Stimulated activated CD8-positive, alpha-beta memory T cell treated with anti-CD3 and anti-CD28 coated beads, Interleukin-12 subunit alpha, Interleukin-12 subunit beta, amount 100 ng/mL, for 1 hour (primary cell): ENCODE measurements around the gene MAN1B1.

Source experiments
- DNase-seq: peaks from one replicate; pipeline ENCODE4 v3.0.0-alpha.2; 2020; ENCODE audit warnings: low read depth

Gene MAN1B1

DNA sequence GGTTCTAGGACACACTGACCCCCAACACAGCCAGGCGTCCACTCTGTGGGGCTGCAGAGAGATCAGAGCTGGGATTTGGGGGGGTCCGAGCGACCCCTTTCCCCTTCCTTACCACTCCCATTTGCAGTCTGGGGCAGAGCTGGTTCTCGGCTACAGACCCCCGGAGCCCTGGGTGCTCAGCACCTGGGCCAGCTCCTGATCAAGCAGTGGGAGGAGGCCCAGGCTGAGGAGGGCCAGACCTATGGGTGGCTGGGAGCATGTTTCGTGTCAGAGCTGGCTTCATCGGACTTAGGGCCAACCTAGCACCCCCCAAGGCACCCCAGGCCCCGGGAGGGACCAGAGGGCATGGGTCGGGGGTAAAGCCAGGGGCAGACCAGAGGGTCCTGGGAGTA lies 59.7 kb downstream of the MAN1B1 start:
- no peak for DNase-seq

DNA sequence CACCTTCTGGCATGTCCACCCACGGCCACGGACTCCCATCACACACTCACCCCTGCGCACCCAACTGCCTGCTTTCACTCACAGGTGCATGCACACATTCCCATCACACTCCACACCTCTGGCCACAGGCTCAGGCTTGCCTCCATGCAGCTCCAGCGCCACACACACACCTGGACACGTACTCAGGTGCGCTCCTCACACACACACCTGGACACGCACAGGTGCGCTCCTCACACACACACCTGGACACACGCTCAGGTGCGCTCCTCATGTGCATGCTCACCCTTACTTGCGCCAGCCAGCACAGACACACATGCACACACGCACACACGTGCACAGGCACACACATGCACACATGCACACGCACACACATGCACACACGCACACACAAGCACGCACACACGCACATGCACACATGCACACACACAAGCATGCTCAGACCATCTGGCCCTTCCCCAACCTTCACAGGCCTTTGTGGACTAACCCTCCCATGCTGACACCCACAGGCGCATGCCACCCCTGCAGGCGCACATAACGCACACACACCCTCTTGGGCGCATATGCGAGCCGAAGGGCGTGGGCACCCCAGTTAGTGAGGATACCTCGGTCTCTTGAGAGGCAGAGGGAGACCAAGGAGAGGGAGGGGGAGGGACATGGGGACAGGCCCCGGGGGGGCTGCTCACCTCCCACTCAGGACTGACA lies 60.5 kb downstream of the MAN1B1 start:
- DNase-seq = no peak

- DNase-seq = no peak
Observed at GRCh38 chr9:137147793-137148160, 61.0 kb downstream of the MAN1B1 start.

GRCh38 chr9:137148242-137148641 lies 61.5 kb downstream of the MAN1B1 start:
- no peak for DNase-seq

DNA sequence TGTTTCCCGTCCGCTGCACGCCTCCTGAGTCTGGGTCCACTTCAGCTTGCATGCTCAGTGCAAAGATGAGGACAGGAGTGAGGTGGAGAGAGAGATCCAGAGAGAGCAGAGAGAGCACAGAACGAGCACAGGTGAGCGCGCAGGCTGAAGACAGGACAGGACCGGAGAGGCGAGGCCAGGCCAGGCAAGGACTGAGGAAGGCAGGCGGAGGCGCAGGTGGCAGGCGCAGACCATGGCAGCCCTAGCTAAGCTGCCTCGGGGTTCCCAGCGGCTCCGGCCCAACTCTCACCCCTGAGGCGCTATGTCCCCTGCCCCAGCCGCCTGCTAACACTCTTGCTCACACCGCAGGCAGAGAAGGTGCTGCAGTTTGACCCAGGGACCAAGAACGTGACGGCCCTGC lies 61.9 kb downstream of the MAN1B1 start:
- DNase-seq = no peak

- DNase-seq = no peak
Observed at GRCh38 chr9:137149363-137149762, 62.6 kb downstream of the MAN1B1 start.

DNA sequence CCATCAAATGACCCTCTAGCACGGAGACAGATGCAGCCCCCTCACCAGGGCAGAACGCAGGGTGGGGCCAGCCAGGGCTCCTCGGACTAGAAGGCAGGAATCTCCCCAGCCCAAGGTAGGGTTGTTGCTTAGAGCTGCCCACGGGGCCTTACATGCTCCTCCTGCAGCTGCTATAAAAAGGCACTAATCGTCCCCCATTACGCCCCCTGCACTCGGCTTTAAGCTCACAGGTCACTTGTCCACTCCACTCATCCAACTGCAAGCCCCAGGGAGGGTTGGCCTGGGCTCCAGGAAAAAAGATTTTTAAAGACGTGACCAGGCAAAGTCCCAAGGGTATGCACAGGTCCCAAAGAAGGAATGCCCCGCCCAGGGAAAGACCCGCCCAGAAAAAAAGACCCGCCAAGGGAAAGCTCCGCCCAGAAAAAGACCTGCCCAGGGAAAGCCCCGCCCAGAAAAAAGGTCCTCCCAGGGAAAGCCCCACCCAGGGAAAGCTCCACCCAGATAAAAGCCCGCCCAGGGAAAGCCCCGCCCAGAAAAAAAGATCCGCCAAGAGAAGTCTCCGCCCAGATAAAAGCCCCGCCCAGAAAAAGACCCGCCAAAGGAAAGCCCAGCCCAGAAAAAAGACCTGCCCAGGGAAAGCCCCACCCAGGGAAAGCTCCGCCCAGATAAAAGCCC lies 63.3 kb downstream of the MAN1B1 start:
- no peak for DNase-seq

GRCh38 chr9:137150617-137151457 lies 64.1 kb downstream of the MAN1B1 start:
- DNase-seq = no peak

GRCh38 chr9:137152844-137153405 lies 66.1 kb downstream of the MAN1B1 start:
- no peak for DNase-seq

DNA sequence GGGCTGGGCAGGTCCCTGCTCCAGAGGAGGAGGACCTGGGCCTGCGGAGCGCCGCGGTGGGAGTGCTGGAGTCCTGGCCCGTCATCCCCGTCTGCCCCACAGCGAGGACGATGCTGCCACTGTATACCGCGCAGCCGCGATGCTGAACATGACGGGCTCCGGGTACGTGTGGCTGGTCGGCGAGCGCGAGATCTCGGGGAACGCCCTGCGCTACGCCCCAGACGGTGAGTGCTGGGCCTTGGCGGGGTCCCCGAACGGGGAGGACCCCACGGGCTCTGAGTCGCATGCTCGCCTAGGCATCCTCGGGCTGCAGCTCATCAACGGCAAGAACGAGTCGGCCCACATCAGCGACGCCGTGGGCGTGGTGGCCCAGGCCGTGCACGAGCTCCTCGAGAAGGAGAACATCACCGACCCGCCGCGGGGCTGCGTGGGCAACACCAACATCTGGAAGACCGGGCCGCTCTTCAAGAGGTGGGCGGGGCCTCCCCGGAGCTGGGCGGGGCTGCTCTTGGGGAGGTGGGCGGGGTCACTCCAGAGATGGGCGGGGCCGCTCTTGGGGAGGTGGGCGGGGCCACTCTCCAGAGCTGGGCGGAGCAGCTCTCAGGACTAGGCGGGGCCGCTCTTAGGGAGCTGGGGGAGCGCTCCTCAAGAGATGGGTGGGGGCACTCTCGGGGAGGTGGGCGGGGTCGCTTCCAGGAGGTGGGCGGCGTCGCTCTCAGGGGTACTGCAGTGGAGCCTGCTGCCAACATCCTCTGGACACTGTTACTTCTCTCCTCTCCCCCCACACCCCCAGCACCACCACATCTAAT lies 70.0 kb downstream of the MAN1B1 start:
- peak; percentile 30 for DNase-seq

GRCh38 chr9:137157618-137158415 lies 71.0 kb downstream of the MAN1B1 start:
- no peak for DNase-seq

- DNase-seq = no peak
Observed at GRCh38 chr9:137158625-137159024, 71.8 kb downstream of the MAN1B1 start.
